ENCODE data around the gene NSG2.

Gene NSG2

GRCh38 chr5:174000076-174000475, 45.4 kb upstream of the NSG2 start:
- no peak overlapping the region for H3K4me3 ChIP-seq (ENCODE audit: insufficient read depth, low read length, poor library complexity, severe bottlenecking)
- no peaks in the 10 kb centered on the region for H3K9me3 ChIP-seq (ENCODE audit: insufficient read depth, low read length)
- H2AFZ ChIP-seq (ENCODE audit: low read depth, low read length, severe bottlenecking): no peak overlapping the region
- no peak overlapping the region for H3K4me2 ChIP-seq (ENCODE audit: low read depth, low read length, poor library complexity, severe bottlenecking)
- H3K36me3 ChIP-seq (ENCODE audit: low read length): no peaks in the 10 kb centered on the region
- 0 out of 2 replicates have a peak, but pooled peaks cover 4% of the 10 kb centered on the region for H3K27me3 ChIP-seq (ENCODE audit: low read length)
- no peak for TF ChIP-seq EZH2phosphoT487 (conservative IDR thresholded peaks at IDR 0.05; ENCODE audit: low read length)
- TF ChIP-seq, protein P1, sequence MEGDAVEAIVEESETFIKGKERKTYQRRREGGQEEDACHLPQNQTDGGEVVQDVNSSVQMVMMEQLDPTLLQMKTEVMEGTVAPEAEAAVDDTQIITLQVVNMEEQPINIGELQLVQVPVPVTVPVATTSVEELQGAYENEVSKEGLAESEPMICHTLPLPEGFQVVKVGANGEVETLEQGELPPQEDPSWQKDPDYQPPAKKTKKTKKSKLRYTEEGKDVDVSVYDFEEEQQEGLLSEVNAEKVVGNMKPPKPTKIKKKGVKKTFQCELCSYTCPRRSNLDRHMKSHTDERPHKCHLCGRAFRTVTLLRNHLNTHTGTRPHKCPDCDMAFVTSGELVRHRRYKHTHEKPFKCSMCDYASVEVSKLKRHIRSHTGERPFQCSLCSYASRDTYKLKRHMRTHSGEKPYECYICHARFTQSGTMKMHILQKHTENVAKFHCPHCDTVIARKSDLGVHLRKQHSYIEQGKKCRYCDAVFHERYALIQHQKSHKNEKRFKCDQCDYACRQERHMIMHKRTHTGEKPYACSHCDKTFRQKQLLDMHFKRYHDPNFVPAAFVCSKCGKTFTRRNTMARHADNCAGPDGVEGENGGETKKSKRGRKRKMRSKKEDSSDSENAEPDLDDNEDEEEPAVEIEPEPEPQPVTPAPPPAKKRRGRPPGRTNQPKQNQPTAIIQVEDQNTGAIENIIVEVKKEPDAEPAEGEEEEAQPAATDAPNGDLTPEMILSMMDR (IDR thresholded peaks at IDR 0.05; ENCODE audit: insufficient read depth, low read length, poor library complexity, severe bottlenecking): no peak
- no peak overlapping the region for H3K9ac ChIP-seq (ENCODE audit: low read length)
- no peaks in the 10 kb centered on the region for H3K79me2 ChIP-seq (ENCODE audit: insufficient read depth, low read length)
- no peak overlapping the region for H3K27ac ChIP-seq (ENCODE audit: low read depth, low read length)
- H3K9me2 ChIP-seq (replicated peaks; ENCODE audit: insufficient read depth, low read length): no peaks in the 10 kb centered on the region
- no peaks in the 10 kb centered on the region for H3F3A ChIP-seq (ENCODE audit: insufficient read depth)
- no peaks in the 10 kb centered on the region for H4K20me1 ChIP-seq (ENCODE audit: low read depth, low read length)

GRCh38 chr5:174003795-174004194, 41.7 kb upstream of the NSG2 start:
- no peak overlapping the region for H3K9ac ChIP-seq (ENCODE audit: low read length)
- TF ChIP-seq, protein P1 (IDR thresholded peaks at IDR 0.05; ENCODE audit: insufficient read depth, low read length, poor library complexity, severe bottlenecking): no peak
- no peak for TF ChIP-seq EZH2phosphoT487 (conservative IDR thresholded peaks at IDR 0.05; ENCODE audit: low read length)

DNA sequence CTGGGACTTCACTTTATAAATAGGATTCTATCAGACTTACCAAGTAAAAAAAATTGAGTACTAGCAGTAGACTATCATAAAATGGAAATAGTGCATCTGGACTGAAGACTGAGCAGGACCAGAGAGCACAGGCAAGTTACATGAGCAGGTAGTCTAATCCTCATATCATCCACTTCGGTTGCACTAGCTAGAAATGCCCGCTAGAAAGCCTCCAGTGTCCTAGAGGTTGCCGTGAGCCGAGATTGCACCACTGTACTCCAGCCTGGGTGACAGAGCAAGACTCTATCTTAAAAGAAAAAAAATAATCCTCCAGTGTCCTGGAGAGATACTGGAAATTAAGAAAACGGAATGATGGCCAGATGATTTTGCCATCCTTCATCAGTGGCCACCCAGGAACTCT, 36.6 kb upstream of the NSG2 start:
- Histone ChIP-seq H3K27ac (ENCODE audit: low read depth, low read length) (no peak overlapping the region), H3K9me3 (ENCODE audit: insufficient read depth, low read length) (no peaks in the 10 kb centered on the region), H3K9ac (ENCODE audit: low read length) (no peak overlapping the region), H3K27me3 (ENCODE audit: low read length) (peaks cover 4% of the 10 kb centered on the region; the same call in 1 of the 2 replicates), H3K36me3 (ENCODE audit: low read length) (no peaks in the 10 kb centered on the region), H2AFZ (ENCODE audit: low read depth, low read length, severe bottlenecking) (no peak overlapping the region), H3K79me2 (ENCODE audit: insufficient read depth, low read length) (no peaks in the 10 kb centered on the region), H3K9me2 (replicated peaks; ENCODE audit: insufficient read depth, low read length) (no peaks in the 10 kb centered on the region), H3K4me3 (ENCODE audit: insufficient read depth, low read length, poor library complexity, severe bottlenecking) (no peak overlapping the region), H3F3A (ENCODE audit: insufficient read depth) (no peaks in the 10 kb centered on the region), H3K4me2 (ENCODE audit: low read depth, low read length, poor library complexity, severe bottlenecking) (no peak overlapping the region), H4K20me1 (ENCODE audit: low read depth, low read length) (no peaks in the 10 kb centered on the region)
- TF ChIP-seq, protein P1 (IDR thresholded peaks at IDR 0.05; ENCODE audit: insufficient read depth, low read length, poor library complexity, severe bottlenecking): no peak
- TF ChIP-seq EZH2phosphoT487 (conservative IDR thresholded peaks at IDR 0.05; ENCODE audit: low read length): no peak

More at GRCh38 chr5:174003795-174004194, 41.7 kb upstream of the NSG2 start:
- no peaks in the 10 kb centered on the region for H3K9me3 ChIP-seq (ENCODE audit: insufficient read depth, low read length)
- H3K36me3 ChIP-seq (ENCODE audit: low read length): no peaks in the 10 kb centered on the region
- H4K20me1 ChIP-seq (ENCODE audit: low read depth, low read length): no peaks in the 10 kb centered on the region
- H3K4me3 ChIP-seq (ENCODE audit: insufficient read depth, low read length, poor library complexity, severe bottlenecking): no peak overlapping the region
- H3K9me2 ChIP-seq (replicated peaks; ENCODE audit: insufficient read depth, low read length): no peaks in the 10 kb centered on the region
- no peaks in the 10 kb centered on the region for H3K79me2 ChIP-seq (ENCODE audit: insufficient read depth, low read length)
- H2AFZ ChIP-seq (ENCODE audit: low read depth, low read length, severe bottlenecking): no peak overlapping the region
- H3F3A ChIP-seq (ENCODE audit: insufficient read depth): no peaks in the 10 kb centered on the region
- no peak overlapping the region for H3K27ac ChIP-seq (ENCODE audit: low read depth, low read length)
- H3K27me3 ChIP-seq (ENCODE audit: low read length): 0 out of 2 replicates have a peak, but pooled peaks cover 8% of the 10 kb centered on the region
- no peak overlapping the region for H3K4me2 ChIP-seq (ENCODE audit: low read depth, low read length, poor library complexity, severe bottlenecking)

All from SU-DHL-6 (cell line).